ACC112 (cell line): ENCODE data around the gene DBX2.

Experiments
- H2AFZ ChIP-seq: fragments of 200-600 bp; sonication (generic); one replicate; pipeline ENCODE4 v1.6.0; 2017; ENCODE audit warnings: antibody characterized with exemption, low read length; ENCODE audit not compliant: unreplicated experiment
- H3K27ac ChIP-seq: fragments of 200-600 bp; sonication (generic); 2 replicates; pipeline ENCODE4 v1.5.1; 2014; ENCODE audit warnings: low read depth, mild to moderate bottlenecking, antibody characterized with exemption, low read length, moderate library complexity
- H3K27me3 ChIP-seq: fragments of 200-600 bp; sonication (generic); 2 replicates; pipeline ENCODE4 v1.6.1; 2014; ENCODE audit warnings: mild to moderate bottlenecking, antibody characterized with exemption, low read length, moderate library complexity, mixed read lengths; ENCODE audit not compliant: insufficient read depth
- H3K36me3 ChIP-seq: fragments of 200-600 bp; sonication (generic); 2 replicates; pipeline ENCODE4 v1.6.1; 2016; ENCODE audit warnings: mild to moderate bottlenecking, antibody characterized with exemption, low read length, moderate library complexity, mixed read lengths; ENCODE audit not compliant: insufficient read depth
- H3K4me1 ChIP-seq: fragments of 200-600 bp; sonication (generic); one replicate; pipeline ENCODE4 v1.6.1; 2016; ENCODE audit warnings: low read length, mixed read lengths; ENCODE audit not compliant: insufficient read depth, unreplicated experiment, control insufficient read depth
- H3K4me3 ChIP-seq: fragments of 200-600 bp; sonication (generic); 2 replicates; pipeline ENCODE4 v1.5.1; 2014; ENCODE audit warnings: mild to moderate bottlenecking, low read depth, low read length
- H3K79me2 ChIP-seq: fragments of 200-600 bp; sonication (generic); one replicate; pipeline ENCODE4 v1.6.0; 2016; ENCODE audit warnings: low read length; ENCODE audit not compliant: control insufficient read depth, unreplicated experiment, insufficient read depth

Gene DBX2

GRCh38 chr12:45065125-45065626 lies 14.3 kb upstream of the DBX2 start:
- Histone ChIP-seq H2AFZ (no peak overlapping the region), H3K79me2 (no peaks in the 10 kb centered on the region), H3K27me3 (peaks cover 7% of the 10 kb centered on the region; the same call in 1 of the 2 replicates), H3K36me3 (no peaks in the 10 kb centered on the region), H3K4me1 (no peaks in the 10 kb centered on the region), H3K4me3 (no peak overlapping the region), H3K27ac (no peak overlapping the region)

- no peaks in the 10 kb centered on the region for H3K36me3 ChIP-seq
- no peaks in the 10 kb centered on the region for H3K4me1 ChIP-seq
- H3K27ac ChIP-seq: no peak overlapping the region
- no peak overlapping the region for H3K4me3 ChIP-seq
- H3K79me2 ChIP-seq: no peaks in the 10 kb centered on the region
- no peak overlapping the region for H2AFZ ChIP-seq
- H3K27me3 ChIP-seq: peaks cover 19% of the 10 kb centered on the region
Observed at GRCh38 chr12:45060976-45061375, 10.1 kb upstream of the DBX2 start.

- H3K4me3 ChIP-seq: peak overlapping the region; percentile 58
Observed at GRCh38 chr12:45051572-45052125, 750 bp upstream of the DBX2 start.

GRCh38 chr12:45049912-45050750 lies 768 bp downstream of the DBX2 start:
- H2AFZ ChIP-seq: no peak overlapping the region
- no peaks in the 10 kb centered on the region for H3K36me3 ChIP-seq
- no peak overlapping the region for H3K27ac ChIP-seq
- H3K4me1 ChIP-seq: no peaks in the 10 kb centered on the region
- no peaks in the 10 kb centered on the region for H3K79me2 ChIP-seq
- H3K4me3 ChIP-seq: no peak overlapping the region
- peaks cover 86% of the 10 kb centered on the region for H3K27me3 ChIP-seq

More at GRCh38 chr12:45051572-45052125, 750 bp upstream of the DBX2 start:
- no peak overlapping the region for H3K27ac ChIP-seq
- H3K36me3 ChIP-seq: no peaks in the 10 kb centered on the region
- no peaks in the 10 kb centered on the region for H3K4me1 ChIP-seq
- H3K27me3 ChIP-seq: peaks cover 72% of the 10 kb centered on the region
- H2AFZ ChIP-seq: no peak overlapping the region
- H3K79me2 ChIP-seq: no peaks in the 10 kb centered on the region

GRCh38 chr12:45042599-45042998 lies 8.3 kb downstream of the DBX2 start:
- H3K4me1 ChIP-seq: no peaks in the 10 kb centered on the region
- no peak overlapping the region for H3K27ac ChIP-seq
- no peaks in the 10 kb centered on the region for H3K36me3 ChIP-seq
- H3K4me3 ChIP-seq: no peak overlapping the region
- no peak overlapping the region for H2AFZ ChIP-seq
- H3K27me3 ChIP-seq: peaks cover 40% of the 10 kb centered on the region
- H3K79me2 ChIP-seq: no peaks in the 10 kb centered on the region

GRCh38 chr12:45040977-45041376 lies 9.9 kb downstream of the DBX2 start:
- H3K27ac ChIP-seq: no peak overlapping the region
- peaks cover 29% of the 10 kb centered on the region for H3K27me3 ChIP-seq
- H2AFZ ChIP-seq: no peak overlapping the region
- H3K36me3 ChIP-seq: no peaks in the 10 kb centered on the region
- H3K4me1 ChIP-seq: no peaks in the 10 kb centered on the region
- H3K4me3 ChIP-seq: no peak overlapping the region
- H3K79me2 ChIP-seq: no peaks in the 10 kb centered on the region

- Histone ChIP-seq H2AFZ (no peak overlapping the region), H3K36me3 (no peaks in the 10 kb centered on the region), H3K27ac (no peak overlapping the region), H3K4me3 (no peak overlapping the region), H3K79me2 (no peaks in the 10 kb centered on the region), H3K4me1 (no peaks in the 10 kb centered on the region), H3K27me3 (peaks cover 23% of the 10 kb centered on the region)
Observed at GRCh38 chr12:45039757-45040156, 11.1 kb downstream of the DBX2 start.

- H3K27me3 ChIP-seq: peaks cover 18% of the 10 kb centered on the region
- no peak overlapping the region for H2AFZ ChIP-seq
- H3K4me1 ChIP-seq: no peaks in the 10 kb centered on the region
- H3K4me3 ChIP-seq: no peak overlapping the region
- no peaks in the 10 kb centered on the region for H3K36me3 ChIP-seq
- no peak overlapping the region for H3K27ac ChIP-seq
- H3K79me2 ChIP-seq: no peaks in the 10 kb centered on the region
Observed at GRCh38 chr12:45034861-45035265, 16.0 kb downstream of the DBX2 start.

GRCh38 chr12:45017916-45018315 lies 33.0 kb downstream of the DBX2 start:
- Histone ChIP-seq H3K27me3 (no peaks in the 10 kb centered on the region), H3K4me3 (no peak overlapping the region), H3K27ac (no peak overlapping the region), H3K79me2 (no peaks in the 10 kb centered on the region), H3K36me3 (no peaks in the 10 kb centered on the region), H2AFZ (no peak overlapping the region), H3K4me1 (no peaks in the 10 kb centered on the region)

- Histone ChIP-seq H3K79me2 (no peaks in the 10 kb centered on the region), H3K4me3 (no peak overlapping the region), H3K36me3 (no peaks in the 10 kb centered on the region), H2AFZ (no peak overlapping the region), H3K27ac (no peak overlapping the region), H3K4me1 (no peaks in the 10 kb centered on the region), H3K27me3 (no peaks in the 10 kb centered on the region)
Observed at GRCh38 chr12:45014396-45014795, 36.5 kb downstream of the DBX2 start.

- Histone ChIP-seq H3K27ac (no peak overlapping the region), H3K36me3 (no peaks in the 10 kb centered on the region), H3K4me1 (no peaks in the 10 kb centered on the region), H3K4me3 (no peak overlapping the region), H3K79me2 (no peaks in the 10 kb centered on the region), H3K27me3 (no peaks in the 10 kb centered on the region), H2AFZ (no peak overlapping the region)
Observed at GRCh38 chr12:45012749-45013148, 38.1 kb downstream of the DBX2 start.
